Measurements from ENCODE around the gene ARMH1.

GRCh38 chr1:44642255-44642654 is 32.3 kb upstream of the ARMH1 start:
- TF ChIP-seq CTCF (IDR thresholded peaks at IDR 0.05) (no peak), EP300 (IDR thresholded peaks at IDR 0.05) (no peak)

Measured in ovary (tissue), 3 donors.